GM18508 (cell line): Measurements from ENCODE around the gene CCDC188.
"Not testable (repeated sequence)": the region's sequence is repeated elsewhere in the genome, so short reads cannot be mapped to it uniquely, and the experiment has no call there.

Experiments used
- ATAC-seq: cut with Tn5 transposase; IDR thresholded peaks from one replicate; pipeline ENCODE4 v1.9.1; 2021; ENCODE audit warnings: moderate number of reproducible peaks; ENCODE audit not compliant: insufficient read depth, unreplicated experiment

CCDC188 gene

GRCh38 chr22:20172141-20172613 lies 21.3 kb upstream of the CCDC188 start:
- no peak for ATAC-seq

GRCh38 chr22:20171288-20172140 lies 20.7 kb upstream of the CCDC188 start:
- no peak for ATAC-seq

GRCh38 chr22:20170170-20170569 lies 19.3 kb upstream of the CCDC188 start:
- no peak for ATAC-seq

GRCh38 chr22:20169253-20169822 lies 18.5 kb upstream of the CCDC188 start:
- ATAC-seq, result no peak

GRCh38 chr22:20167643-20168322 lies 16.9 kb upstream of the CCDC188 start:
- ATAC-seq, result no peak

- ATAC-seq, result no peak
These were observed 15.8 kb upstream of the CCDC188 start for GRCh38 chr22:20166703-20167102.

GRCh38 chr22:20165913-20166312 lies 15.1 kb upstream of the CCDC188 start:
- no peak for ATAC-seq

GRCh38 chr22:20165421-20165820 lies 14.6 kb upstream of the CCDC188 start:
- no peak for ATAC-seq

- no peak for ATAC-seq
These were observed 14.0 kb upstream of the CCDC188 start for GRCh38 chr22:20164863-20165262.

- ATAC-seq, result no peak
These were observed 9.2 kb upstream of the CCDC188 start for GRCh38 chr22:20160041-20160440.

- ATAC-seq, result not testable (repeated sequence)
These were observed 8.7 kb upstream of the CCDC188 start for GRCh38 chr22:20159531-20159930.

GRCh38 chr22:20159076-20159475 lies 8.2 kb upstream of the CCDC188 start:
- no peak for ATAC-seq

GRCh38 chr22:20158391-20159036 lies 7.7 kb upstream of the CCDC188 start:
- no peak for ATAC-seq

- ATAC-seq, result no peak
These were observed 6.8 kb upstream of the CCDC188 start for GRCh38 chr22:20157430-20158183.

- no peak for ATAC-seq
These were observed 6.0 kb upstream of the CCDC188 start for GRCh38 chr22:20156611-20157429.

- no peak for ATAC-seq
These were observed 5.2 kb upstream of the CCDC188 start for GRCh38 chr22:20156042-20156389.

GRCh38 chr22:20155330-20156041 lies 4.6 kb upstream of the CCDC188 start:
- no peak for ATAC-seq

GRCh38 chr22:20154602-20155187 lies 3.8 kb upstream of the CCDC188 start:
- no peak for ATAC-seq
